NT2/D1 (cell line): Measurements from ENCODE around the gene CGB3.
"Not testable (repeated sequence)": the region's sequence is repeated elsewhere in the genome, so short reads cannot be mapped to it uniquely, and the experiment has no call there.

Experiments
- SUZ12 ChIP-seq: IDR thresholded peaks from 2 replicates; pipeline ENCODE4 v1.6.1; 2011; ENCODE audit not compliant: insufficient read length, insufficient read depth; ENCODE audit errors: extremely low read depth
- YY1 ChIP-seq: IDR thresholded peaks from 2 replicates; pipeline ENCODE4 v1.6.1; 2011; ENCODE audit not compliant: insufficient read length, insufficient read depth
- ZNF274 ChIP-seq: IDR thresholded peaks from 2 replicates; pipeline ENCODE4 v1.6.1; 2011; ENCODE audit warnings: mild to moderate bottlenecking, low read depth, low read length

DNA sequence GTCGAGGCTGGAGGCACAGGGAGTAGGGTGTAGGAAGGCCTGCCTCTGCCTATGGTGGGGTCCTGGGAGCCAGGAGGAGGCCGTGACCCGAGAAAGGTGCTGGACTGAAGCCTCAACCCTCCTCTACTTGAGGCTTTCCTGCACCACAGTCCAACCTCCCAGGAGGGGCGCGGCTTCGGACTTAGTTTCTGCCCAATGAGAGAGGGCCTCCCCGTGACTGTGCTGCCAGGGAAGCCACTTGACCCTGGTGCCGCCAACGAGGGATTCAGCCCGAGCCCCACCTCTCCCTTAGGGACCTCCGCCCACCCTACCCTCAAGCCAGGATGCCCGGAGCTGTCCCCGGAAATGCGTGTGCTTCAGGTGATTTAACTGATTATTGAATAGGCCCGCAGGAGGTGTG lies at the start of gene CGB3:
- not testable (repeated sequence) for TF ChIP-seq SUZ12, YY1, ZNF274
